Measurements from ENCODE around the gene CDNF. TPM values are rescaled to one million over a fixed set of nuclear protein-coding genes. Genes with fewer than 3 reads are reported as not detected.

CDNF gene
- total and polyA plus RNA-seq, 2 donors (not counting 3 experiments of a cell fraction or from before 2014, with no cell fraction given), result 0.40 to 0.58 TPM

DNA sequence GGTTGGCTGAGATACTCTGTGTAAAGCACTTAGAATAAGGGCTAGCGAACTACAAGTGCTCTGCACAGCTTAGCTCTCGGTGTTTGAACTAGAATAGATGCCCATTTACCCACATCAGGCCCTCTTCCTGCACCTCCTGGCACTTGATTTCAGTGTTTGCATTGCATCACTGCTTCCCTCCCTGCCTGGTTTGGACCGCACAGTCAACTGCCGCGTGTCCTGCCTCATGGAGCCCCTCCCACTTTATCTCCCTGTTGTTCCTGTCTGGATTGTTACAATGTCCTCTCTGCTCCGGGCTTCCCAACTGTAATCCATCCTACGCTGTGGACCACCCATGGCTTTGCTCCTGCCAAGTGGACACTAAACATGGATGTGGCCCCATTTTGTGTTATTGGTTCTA is 65.4 kb downstream of the CDNF start:
- Histone ChIP-seq H3K36me3 (ENCODE audit: control insufficient read depth in 2 of 2, extremely low read depth in 1 of 2, insufficient read depth in 2 of 2, low read length in 2 of 2) (no peaks in the 10 kb centered on the region), H3K79me2 (ENCODE audit: control insufficient read depth, insufficient read depth, low read length) (no peaks in the 10 kb centered on the region), H3K9me3 (replicated peaks; ENCODE audit: control insufficient read depth, insufficient read depth, low read length) (no peaks in the 10 kb centered on the region), H3K9me1 (replicated peaks; ENCODE audit: control insufficient read depth, extremely low read depth, insufficient read depth, low read length) (no peaks in the 10 kb centered on the region), H3K4me1 (ENCODE audit: control insufficient read depth, extremely low read depth, insufficient read depth, low read length) (no peaks in the 10 kb centered on the region), H2AFZ (ENCODE audit: low read depth, low read length) (peak overlapping the region; percentile 8), H3K9ac (replicated peaks; ENCODE audit: extremely low read depth, insufficient read depth, low read length) (no peak overlapping the region), H3K4me2 (ENCODE audit: insufficient read depth, low read length) (no peak overlapping the region), H3K4me3 (replicated peaks in 1 of 3; ENCODE audit: insufficient read depth in 1 of 3, low read depth in 1 of 3, low read length in 3 of 3) (no peak overlapping the region), H4K20me1 (replicated peaks; ENCODE audit: control insufficient read depth, extremely low read depth, insufficient read depth, low read length) (no peaks in the 10 kb centered on the region), H3K27me3 (ENCODE audit: control insufficient read depth in 2 of 2, insufficient read depth in 2 of 2, low read length in 2 of 2) (no peaks in the 10 kb centered on the region), H3K27ac (ENCODE audit: insufficient read depth, low read depth, low read length) (no peak overlapping the region)
- ChIA-PET CTCF (no interaction called here), POLR2A (no interaction called here)
- dilution Hi-C loops (cut with MboI; ENCODE audit: extremely low pct_ligation_motif_present, low sequenced_read_pairs), result no loop called here
- TF ChIP-seq POLR2A (IDR thresholded peaks at IDR 0.05; ENCODE audit: low read depth, low read length) (no peak), POLR2AphosphoS5 (IDR thresholded peaks at IDR 0.05; ENCODE audit: insufficient read depth, low read depth, low read length) (no peak), EZH2 (IDR thresholded peaks at IDR 0.05; ENCODE audit: borderline replicate concordance, low read depth, low read length, severe bottlenecking) (no peak), MYC (IDR thresholded peaks at IDR 0.05; ENCODE audit: low read depth, low read length) (no peak), FOS (IDR thresholded peaks at IDR 0.05; ENCODE audit: borderline replicate concordance, insufficient read depth, low read length) (no peak), JUN (IDR thresholded peaks at IDR 0.05; ENCODE audit: borderline replicate concordance, insufficient read depth, insufficient read length, low read depth) (no peak), GATA2 (IDR thresholded peaks at IDR 0.05; ENCODE audit: insufficient read depth, insufficient read length, low read depth, low read length) (no peak)
- TF ChIP-seq, protein P1, sequence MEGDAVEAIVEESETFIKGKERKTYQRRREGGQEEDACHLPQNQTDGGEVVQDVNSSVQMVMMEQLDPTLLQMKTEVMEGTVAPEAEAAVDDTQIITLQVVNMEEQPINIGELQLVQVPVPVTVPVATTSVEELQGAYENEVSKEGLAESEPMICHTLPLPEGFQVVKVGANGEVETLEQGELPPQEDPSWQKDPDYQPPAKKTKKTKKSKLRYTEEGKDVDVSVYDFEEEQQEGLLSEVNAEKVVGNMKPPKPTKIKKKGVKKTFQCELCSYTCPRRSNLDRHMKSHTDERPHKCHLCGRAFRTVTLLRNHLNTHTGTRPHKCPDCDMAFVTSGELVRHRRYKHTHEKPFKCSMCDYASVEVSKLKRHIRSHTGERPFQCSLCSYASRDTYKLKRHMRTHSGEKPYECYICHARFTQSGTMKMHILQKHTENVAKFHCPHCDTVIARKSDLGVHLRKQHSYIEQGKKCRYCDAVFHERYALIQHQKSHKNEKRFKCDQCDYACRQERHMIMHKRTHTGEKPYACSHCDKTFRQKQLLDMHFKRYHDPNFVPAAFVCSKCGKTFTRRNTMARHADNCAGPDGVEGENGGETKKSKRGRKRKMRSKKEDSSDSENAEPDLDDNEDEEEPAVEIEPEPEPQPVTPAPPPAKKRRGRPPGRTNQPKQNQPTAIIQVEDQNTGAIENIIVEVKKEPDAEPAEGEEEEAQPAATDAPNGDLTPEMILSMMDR (IDR thresholded peaks at IDR 0.05; ENCODE audit: extremely low read depth in 1 of 2, insufficient read depth in 1 of 2, low read depth in 1 of 2, low read length in 2 of 2), result no peak
- TF ChIP-seq, protein P2, sequence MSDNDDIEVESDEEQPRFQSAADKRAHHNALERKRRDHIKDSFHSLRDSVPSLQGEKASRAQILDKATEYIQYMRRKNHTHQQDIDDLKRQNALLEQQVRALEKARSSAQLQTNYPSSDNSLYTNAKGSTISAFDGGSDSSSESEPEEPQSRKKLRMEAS (IDR thresholded peaks at IDR 0.05; ENCODE audit: insufficient read depth, insufficient read length), result no peak
- no peak for DNase-seq (ENCODE audit: low read depth, low spot score)
- no peak for FAIRE-seq
- BruUV-seq (replicated peaks), result no TSS peak
- intact Hi-C loops (cut with micrococcal nuclease), result no loop called here
